Ascending aorta (tissue), 2 donors: ENCODE data around the gene CCDC137. TPM values are rescaled to one million over a fixed set of nuclear protein-coding genes. Genes with fewer than 3 reads are reported as not detected.

Experiments
- DNase-seq, 2 donors: peaks; one replicate each; pipeline ENCODE4 v3.0.0-alpha.2; 2019; ENCODE audit warnings: low spot score in 2 of 2
- H3K27ac ChIP-seq, 2 donors: fragments of 200-600 bp; sonication (generic); one replicate each; pipeline ENCODE4 v1.5.1; 2016 to 2017; ENCODE audit warnings: mild to moderate bottlenecking in 1 of 2
- H3K27me3 ChIP-seq: fragments of 200-600 bp; sonication (generic); one replicate; pipeline ENCODE4 v1.5.1; 2017
- H3K36me3 ChIP-seq, 2 donors: fragments of 200-600 bp; sonication (generic); one replicate each; pipeline ENCODE4 v1.5.1; 2016
- H3K4me1 ChIP-seq, 2 donors: fragments of 200-600 bp; sonication (generic); one replicate each; pipeline ENCODE4 v1.5.1; 2016 to 2017; ENCODE audit warnings: mild to moderate bottlenecking in 1 of 2
- H3K4me3 ChIP-seq, 2 donors: fragments of 200-600 bp; sonication (generic); one replicate each; pipeline ENCODE4 v1.5.1; 2016 to 2017; ENCODE audit warnings: mild to moderate bottlenecking in 1 of 2
- H3K9me3 ChIP-seq, 2 donors: fragments of 200-600 bp; sonication (generic); one replicate each; pipeline ENCODE4 v1.5.1; 2016
- CTCF ChIP-seq, 3 experiments: fragments of 200-600 bp in 2 of 3; fragments of 450-650 bp in 1 of 3; sonication (generic) in 2 of 3; IDR thresholded peaks; one replicate each; pipeline ENCODE4 v1.5.1; 2016 to 2019; ENCODE audit warnings: antibody characterized with exemption in 3 of 3, mild to moderate bottlenecking in 1 of 3, moderate library complexity in 1 of 3
- intact Hi-C: fragments of 100-400 bp; cut with DNase I; formaldehyde crosslinking; loops from one replicate; pipeline ENCODE4 v1.15.1; 2023
- total RNA-seq: library from RNA; depleted of rRNA; stranded (reverse); fragments of >200 nt; gene quantifications from one replicate; pipeline ENCODE4 v1.1.0, GENCODE V29; 2016

Gene CCDC137
- total RNA-seq, 1 donor from 2014 or later = 15.8 TPM

GRCh38 chr17:81720267-81721071 lies 53.9 kb downstream of the CCDC137 start:
- peaks cover 0 to 8% of the 10 kb centered on the region in 2 donors for H3K4me1 ChIP-seq
- H3K36me3 ChIP-seq = peaks cover 0 to 4% of the 10 kb centered on the region in 2 donors
- no peaks in the 10 kb centered on the region for H3K27me3 ChIP-seq
- no peak for TF ChIP-seq CTCF (IDR thresholded peaks at IDR 0.05)
- intact Hi-C loops = no loop called here
- no peak for DNase-seq
- no peak overlapping the region for H3K4me3 ChIP-seq
- H3K9me3 ChIP-seq = no peaks in the 10 kb centered on the region
- no peak overlapping the region for H3K27ac ChIP-seq

DNA sequence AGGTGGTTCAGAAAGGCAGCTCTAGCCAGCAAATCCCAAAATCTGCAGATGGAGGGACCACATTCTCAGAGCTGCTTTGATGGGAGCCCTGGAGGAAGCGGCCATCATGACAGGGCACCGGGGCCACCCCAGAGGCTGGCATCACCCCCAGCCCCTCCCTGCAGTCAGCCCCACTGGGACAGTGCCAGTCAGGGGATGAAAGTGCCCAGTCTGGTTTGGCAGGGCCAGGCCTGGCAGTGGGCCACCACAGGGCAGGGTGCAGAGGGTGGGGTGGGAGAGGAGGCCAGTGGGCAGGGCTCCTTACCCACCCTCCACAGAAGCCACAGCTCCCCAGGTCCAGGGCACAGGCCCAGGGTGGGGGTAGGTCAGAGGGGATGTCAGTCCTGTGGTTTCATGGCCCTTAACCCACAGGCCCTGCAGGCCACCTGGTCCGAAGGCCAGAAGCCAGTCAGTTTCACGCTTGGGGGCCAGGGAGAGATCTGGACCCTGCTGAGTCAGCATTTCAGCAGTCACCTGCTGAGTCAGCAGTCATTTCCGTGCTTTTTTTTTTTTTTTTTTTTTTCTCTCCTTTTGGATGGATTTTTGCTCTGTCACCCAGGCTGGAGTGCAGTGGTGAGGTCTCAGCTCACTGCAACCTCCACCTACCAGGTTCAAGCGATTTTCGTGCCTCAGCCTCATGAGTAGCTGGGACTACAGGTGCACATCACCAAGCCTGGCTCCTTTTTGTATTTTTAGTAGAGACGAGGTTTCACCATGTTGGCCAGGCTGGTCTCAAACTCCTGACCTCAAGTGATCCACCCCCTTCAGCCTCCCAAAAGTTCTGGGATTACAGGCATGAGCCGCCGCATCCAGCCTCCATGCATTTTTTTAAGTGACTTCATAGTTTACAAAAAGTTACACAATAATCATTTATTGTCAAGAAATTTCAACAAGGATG lies 55.9 kb downstream of the CCDC137 start:
- peaks cover 0 to 8% of the 10 kb centered on the region in 2 donors for H3K4me1 ChIP-seq
- no peaks in the 10 kb centered on the region for H3K27me3 ChIP-seq
- intact Hi-C loops = no loop called here
- TF ChIP-seq CTCF (IDR thresholded peaks at IDR 0.05) = no peak
- no peaks in the 10 kb centered on the region for H3K9me3 ChIP-seq
- no peak for DNase-seq
- H3K27ac ChIP-seq = no peak overlapping the region
- H3K36me3 ChIP-seq = peaks cover 0 to 4% of the 10 kb centered on the region in 2 donors
- no peak overlapping the region for H3K4me3 ChIP-seq

Other genes starting within 250 kb of the CCDC137 start
- gene ACTG1, start 153.9 kb upstream of the CCDC137 start, total RNA-seq = 6,075 TPM
- gene FSCN2, start 138.4 kb upstream of the CCDC137 start, total RNA-seq = not detected
- gene FAAP100, start 114.4 kb upstream of the CCDC137 start, total RNA-seq = 75.6 TPM
- 128 TPM for gene NPLOC4, start 29.6 kb upstream of the CCDC137 start, total RNA-seq
- gene TSPAN10, start 29.5 kb upstream of the CCDC137 start, total RNA-seq = not detected
- gene PDE6G, start 10.2 kb upstream of the CCDC137 start, total RNA-seq = not detected
- gene OXLD1, start 132 bp upstream of the CCDC137 start, total RNA-seq = 96.1 TPM
- gene ARL16, start 17.1 kb downstream of the CCDC137 start, total RNA-seq = 21.0 TPM
- gene HGS, start 17.3 kb downstream of the CCDC137 start, total RNA-seq = 211 TPM
- gene MRPL12, start 36.6 kb downstream of the CCDC137 start, total RNA-seq = 21.8 TPM
- gene SLC25A10, start 45.5 kb downstream of the CCDC137 start, total RNA-seq = 0.53 TPM
- gene GCGR, start 137.4 kb downstream of the CCDC137 start, total RNA-seq = not detected
- gene MCRIP1, start 166.6 kb downstream of the CCDC137 start, total RNA-seq = 149 TPM
- gene PPP1R27, start 168.3 kb downstream of the CCDC137 start, total RNA-seq = not detected
- gene P4HB, start 193.8 kb downstream of the CCDC137 start, total RNA-seq = 670 TPM
- gene ARHGDIA, start 204.6 kb downstream of the CCDC137 start, total RNA-seq = 314 TPM
- 31.8 TPM for gene ALYREF, start 224.8 kb downstream of the CCDC137 start, total RNA-seq
- gene ANAPC11, start 225.0 kb downstream of the CCDC137 start, total RNA-seq = 108 TPM
- gene NPB, start 235.5 kb downstream of the CCDC137 start, total RNA-seq = 1.5 TPM
- gene PCYT2, start 244.7 kb downstream of the CCDC137 start, total RNA-seq = 81.1 TPM